GM19043 (cell line): ENCODE measurements around the gene KRTAP3-2.
"Not testable (repeated sequence)": the region's sequence is repeated elsewhere in the genome, so short reads cannot be mapped to it uniquely, and the experiment has no call there.

ENCODE experiments used
- ATAC-seq: cut with Tn5 transposase; IDR thresholded peaks from one replicate; pipeline ENCODE4 v1.9.1; 2021; ENCODE audit warnings: low read depth; ENCODE audit not compliant: unreplicated experiment

Gene KRTAP3-2

DNA sequence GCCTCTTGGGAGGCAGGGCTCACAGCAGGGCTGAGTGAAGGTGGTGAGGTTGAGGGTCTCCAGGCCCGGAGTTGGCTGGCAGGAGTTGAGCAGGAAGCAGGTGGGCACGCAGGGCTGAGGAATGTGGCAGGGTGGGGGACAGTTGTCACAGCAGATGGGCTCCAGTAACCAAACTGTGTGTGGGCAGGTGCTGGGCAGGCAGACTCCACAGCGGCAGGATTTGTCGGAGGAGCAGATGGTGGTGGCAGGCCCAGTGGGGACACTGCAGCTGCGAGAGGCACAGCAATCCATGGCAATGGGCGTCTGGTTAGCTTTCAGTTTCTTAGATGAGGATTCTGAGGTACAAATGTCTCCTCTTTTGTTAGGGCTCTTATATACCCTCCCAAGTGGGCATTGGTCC is at the start of gene KRTAP3-2:
Gene KRTAP3-2, minus strand, starts transcription at position 344 of the 400 bp plus-strand sequence. Its CDS starts 53 bp downstream, at position 291.
- ATAC-seq: not testable (repeated sequence)

GRCh38 chr17:41049110-41049509 is 49.4 kb upstream of the KRTAP3-2 start:
- ATAC-seq: no peak

GRCh38 chr17:41048441-41048840 is 48.7 kb upstream of the KRTAP3-2 start:
- ATAC-seq: no peak

DNA sequence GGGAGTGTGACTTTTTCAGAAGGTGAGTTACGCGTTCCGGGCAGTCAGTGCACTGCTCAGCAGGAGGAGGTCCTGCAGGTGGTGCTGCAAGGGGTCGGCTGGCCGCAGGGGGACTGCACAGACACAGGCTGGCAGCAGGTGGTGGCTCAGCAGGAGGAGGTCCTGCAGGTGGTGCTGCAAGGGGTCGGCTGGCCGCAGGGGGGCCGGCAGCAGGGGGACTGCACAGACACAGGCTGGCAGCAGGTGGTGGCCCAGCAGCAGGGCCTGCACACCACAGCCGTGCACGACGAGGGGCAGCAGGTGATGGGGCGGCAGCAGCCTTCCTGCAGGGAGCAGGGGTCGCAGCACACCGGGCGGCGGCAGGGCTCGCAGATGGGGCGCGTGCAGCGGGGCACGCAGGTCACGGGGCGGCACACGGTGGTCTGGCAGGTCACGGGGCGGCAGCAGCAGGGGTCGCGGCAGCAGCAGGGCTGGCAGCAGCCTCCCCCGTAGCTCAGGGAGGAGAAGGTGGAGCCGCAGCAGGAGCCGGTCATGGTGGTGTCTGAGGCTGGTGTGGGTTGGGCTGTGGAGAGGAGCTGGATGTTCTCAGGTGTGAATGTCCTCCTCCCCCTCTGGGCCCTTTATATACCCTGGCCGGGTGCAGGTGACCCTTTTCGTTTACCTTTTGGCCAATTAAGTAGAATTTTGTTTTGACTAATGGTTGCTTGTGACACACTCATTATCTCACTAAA is 47.2 kb upstream of the KRTAP3-2 start, which contains the start of gene KRTAP2-1:
Gene KRTAP2-1, minus strand, starts transcription at position 582 of the 731 bp plus-strand sequence. Its CDS starts 49 bp downstream, at position 533.
- not testable (repeated sequence) for ATAC-seq

GRCh38 chr17:41042953-41043352 is 43.2 kb upstream of the KRTAP3-2 start:
- ATAC-seq: no peak

- not testable (repeated sequence) for ATAC-seq
These were observed 41.3 kb upstream of the KRTAP3-2 start, which contains the start of gene KRTAP1-1 for GRCh38 chr17:41040783-41041571. KRTAP1-1 (minus strand) TSS chr17:41041450; CDS start chr17:41041397, 53 bp downstream.

DNA sequence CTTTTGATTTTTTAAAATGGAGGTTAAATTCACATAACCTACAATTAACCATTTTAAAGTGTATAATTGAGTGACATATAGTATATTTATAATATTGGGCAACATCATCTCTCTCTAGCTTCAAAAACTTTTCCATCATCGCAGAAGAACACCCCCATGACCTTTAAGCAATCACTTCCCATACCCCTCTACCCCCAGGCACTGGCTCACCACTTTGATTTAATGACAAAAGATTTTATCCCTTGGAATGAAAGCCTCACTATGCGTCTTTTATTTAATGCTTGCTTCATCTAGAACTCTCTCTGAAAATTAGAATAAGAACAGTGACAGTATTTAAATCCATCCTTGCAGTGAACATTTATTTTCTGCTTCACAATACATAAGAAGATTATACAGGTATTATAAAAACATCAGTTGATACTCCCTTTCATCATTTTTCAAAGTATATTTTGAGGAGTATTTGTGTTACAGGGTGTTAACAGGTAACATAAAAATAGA is 38.2 kb upstream of the KRTAP3-2 start:
- no peak for ATAC-seq

DNA sequence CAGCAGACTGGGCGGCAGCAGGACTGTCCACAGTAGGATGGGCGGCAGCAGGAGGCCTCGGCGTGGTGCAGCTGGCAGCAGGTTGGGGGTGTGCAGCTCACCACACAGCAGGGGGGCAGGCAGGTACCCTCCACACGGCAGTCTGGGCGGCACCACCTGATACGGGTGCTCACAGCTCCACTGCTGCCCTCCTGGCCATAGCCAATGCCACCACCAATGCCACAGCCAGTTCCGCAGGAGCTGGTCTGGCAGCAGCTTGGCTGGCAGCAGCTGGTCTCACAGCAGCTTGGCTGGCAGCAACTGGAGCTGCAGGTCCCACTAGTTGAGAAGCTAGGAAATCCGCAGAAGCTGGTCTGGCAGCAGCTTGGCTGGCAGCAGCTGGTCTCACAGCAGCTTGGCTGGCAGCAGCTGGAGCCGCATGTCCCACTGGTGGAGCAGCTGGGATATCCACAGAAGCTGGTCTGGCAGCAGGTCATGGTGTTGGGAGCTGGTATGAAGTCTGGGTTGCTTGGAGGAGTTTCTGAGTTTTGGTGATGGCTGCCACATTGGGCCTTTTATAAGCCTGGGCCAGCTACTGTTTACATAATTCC is 34.7 kb upstream of the KRTAP3-2 start, which contains the start of gene KRTAP1-3:
Gene KRTAP1-3, minus strand, starts transcription at position 529 of the 590 bp plus-strand sequence. Its CDS starts 53 bp downstream, at position 476.
- not testable (repeated sequence) for ATAC-seq

GRCh38 chr17:41029633-41030245 is 30.0 kb upstream of the KRTAP3-2 start, which contains the start of gene KRTAP1-4:
KRTAP1-4 (minus strand) TSS chr17:41030195; CDS start chr17:41030078, 117 bp downstream.
- no peak for ATAC-seq

DNA sequence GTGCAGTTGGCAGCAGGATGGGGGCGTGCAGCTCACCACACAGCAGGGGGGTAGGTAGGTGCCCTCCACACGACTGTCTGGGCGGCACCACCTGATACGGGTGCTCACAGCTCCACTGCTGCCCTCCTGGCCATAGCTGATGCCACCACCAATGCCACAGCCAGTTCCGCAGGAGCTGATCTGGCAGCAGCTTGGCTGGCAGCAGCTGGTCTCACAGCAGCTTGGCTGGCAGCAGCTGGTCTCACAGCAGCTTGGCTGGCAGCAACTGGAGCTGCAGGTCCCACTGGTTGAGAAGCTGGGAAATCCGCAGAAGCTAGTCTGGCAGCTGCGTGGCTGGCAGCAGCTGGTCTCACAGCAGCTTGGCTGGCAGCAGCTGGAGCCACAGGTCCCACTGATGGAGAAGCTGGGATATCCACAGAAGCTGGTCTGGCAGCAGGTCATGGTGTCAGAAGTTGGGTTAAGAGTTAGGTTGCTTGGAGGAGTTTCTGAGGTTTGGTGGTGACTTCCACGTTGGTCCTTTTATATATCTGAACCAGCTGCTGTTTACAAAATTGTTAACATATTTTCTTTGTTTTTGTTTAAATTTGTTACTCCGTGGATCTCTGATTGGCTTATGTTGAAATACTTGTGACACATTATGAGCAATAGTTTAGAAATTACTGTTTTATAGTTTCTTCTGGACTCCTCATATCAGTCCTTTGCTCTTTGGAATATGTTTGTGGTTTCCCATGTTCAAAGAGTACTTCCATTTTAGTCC is 27.2 kb upstream of the KRTAP3-2 start, which contains the start of gene KRTAP1-5:
Gene KRTAP1-5, minus strand, starts transcription at position 494 of the 757 bp plus-strand sequence. Its CDS starts 53 bp downstream, at position 441.
- ATAC-seq: no peak

DNA sequence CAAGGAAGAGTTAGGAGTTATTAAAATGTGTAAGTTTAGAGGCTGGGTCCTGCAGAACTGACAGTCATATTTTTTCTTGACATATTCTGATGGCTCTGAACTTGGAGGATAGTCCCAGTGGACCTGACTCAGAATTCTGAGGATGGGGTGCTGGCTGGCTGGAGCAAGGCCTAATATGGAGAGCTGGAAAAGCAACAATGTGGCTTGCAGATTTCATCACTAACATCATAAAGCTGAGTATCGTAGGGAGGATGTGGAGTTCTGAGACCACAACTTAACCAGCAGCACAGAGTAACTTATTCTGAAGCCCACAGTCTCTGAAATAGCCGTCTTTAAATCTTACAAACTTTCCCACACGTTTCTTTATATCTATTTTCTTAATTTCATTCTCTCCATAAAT is 25.0 kb upstream of the KRTAP3-2 start:
- no peak for ATAC-seq

- no peak for ATAC-seq
These were observed 20.6 kb upstream of the KRTAP3-2 start for GRCh38 chr17:41020336-41020735.

GRCh38 chr17:41019415-41019814 is 19.7 kb upstream of the KRTAP3-2 start:
- ATAC-seq: no peak

DNA sequence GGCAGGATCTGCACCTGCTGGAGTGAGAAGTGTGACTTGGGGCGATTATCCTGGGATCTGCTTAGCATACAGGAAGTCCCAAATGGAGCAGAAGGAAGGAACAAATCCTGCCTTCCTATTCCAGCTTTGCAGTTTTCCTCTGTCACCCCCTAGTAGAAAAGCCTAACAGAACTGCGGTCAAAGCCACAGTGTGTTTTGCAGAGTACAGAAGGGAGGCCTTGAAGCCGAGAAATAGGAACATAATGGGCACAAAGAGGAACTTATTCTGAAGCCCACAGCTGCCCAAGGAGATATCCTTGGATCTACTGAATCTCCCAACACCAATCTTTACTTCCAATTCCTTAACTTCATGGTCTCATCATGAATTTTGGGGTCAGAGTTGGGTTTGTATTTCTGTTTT is 18.8 kb upstream of the KRTAP3-2 start:
- no peak for ATAC-seq

GRCh38 chr17:41016578-41017215 is 17.0 kb upstream of the KRTAP3-2 start:
- no peak for ATAC-seq

GRCh38 chr17:41015454-41015853 is 15.7 kb upstream of the KRTAP3-2 start:
- ATAC-seq: no peak

DNA sequence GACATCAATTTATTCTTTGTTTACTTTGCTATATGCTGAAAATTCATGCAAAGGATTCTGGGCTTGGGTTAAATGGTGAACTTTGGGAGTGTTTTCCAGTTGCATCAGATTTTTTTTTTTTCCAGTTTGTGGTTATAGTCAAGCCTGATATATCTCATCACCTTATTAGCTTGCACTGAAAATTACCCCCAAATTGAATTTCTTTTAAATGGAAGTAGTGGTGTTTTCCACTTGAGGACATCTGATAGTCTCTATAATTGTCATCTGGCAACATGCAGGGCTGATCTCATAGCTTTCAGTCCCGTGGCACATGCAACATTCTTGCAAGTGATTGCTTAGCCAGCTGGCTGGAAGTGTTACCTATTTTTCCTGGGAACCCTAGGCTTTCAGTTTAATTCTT is 13.9 kb upstream of the KRTAP3-2 start:
- ATAC-seq: no peak

- no peak for ATAC-seq
These were observed 13.5 kb upstream of the KRTAP3-2 start for GRCh38 chr17:41013181-41013580.
